ENCODE data around the gene SMIM14. TPM values are rescaled to one million over a fixed set of nuclear protein-coding genes. Genes with fewer than 3 reads are reported as not detected.

Gene SMIM14
- total RNA-seq, 1 donor from 2014 or later = 32.1 TPM

DNA sequence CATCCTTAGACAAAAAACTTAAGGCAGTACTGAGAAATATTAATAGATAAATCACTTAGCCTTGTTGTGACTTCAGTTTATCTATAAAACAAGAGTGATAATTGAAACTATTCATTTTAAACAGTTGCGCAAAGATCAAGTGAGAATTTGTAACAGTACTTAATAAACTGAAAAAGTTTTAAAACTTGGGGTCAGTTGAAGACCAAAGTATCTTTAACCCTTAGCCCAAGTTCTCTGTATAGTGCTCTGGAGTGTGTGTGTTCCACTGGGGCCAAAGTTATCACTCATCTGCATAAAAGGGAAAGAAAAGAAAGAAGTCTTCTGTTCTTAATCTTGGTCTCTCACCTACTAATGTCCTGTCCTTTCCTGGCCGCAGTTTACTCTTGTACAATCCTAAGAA, 11.3 kb downstream of the SMIM14 start:
- TF ChIP-seq, protein P1, sequence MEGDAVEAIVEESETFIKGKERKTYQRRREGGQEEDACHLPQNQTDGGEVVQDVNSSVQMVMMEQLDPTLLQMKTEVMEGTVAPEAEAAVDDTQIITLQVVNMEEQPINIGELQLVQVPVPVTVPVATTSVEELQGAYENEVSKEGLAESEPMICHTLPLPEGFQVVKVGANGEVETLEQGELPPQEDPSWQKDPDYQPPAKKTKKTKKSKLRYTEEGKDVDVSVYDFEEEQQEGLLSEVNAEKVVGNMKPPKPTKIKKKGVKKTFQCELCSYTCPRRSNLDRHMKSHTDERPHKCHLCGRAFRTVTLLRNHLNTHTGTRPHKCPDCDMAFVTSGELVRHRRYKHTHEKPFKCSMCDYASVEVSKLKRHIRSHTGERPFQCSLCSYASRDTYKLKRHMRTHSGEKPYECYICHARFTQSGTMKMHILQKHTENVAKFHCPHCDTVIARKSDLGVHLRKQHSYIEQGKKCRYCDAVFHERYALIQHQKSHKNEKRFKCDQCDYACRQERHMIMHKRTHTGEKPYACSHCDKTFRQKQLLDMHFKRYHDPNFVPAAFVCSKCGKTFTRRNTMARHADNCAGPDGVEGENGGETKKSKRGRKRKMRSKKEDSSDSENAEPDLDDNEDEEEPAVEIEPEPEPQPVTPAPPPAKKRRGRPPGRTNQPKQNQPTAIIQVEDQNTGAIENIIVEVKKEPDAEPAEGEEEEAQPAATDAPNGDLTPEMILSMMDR (conservative IDR thresholded peaks at IDR 0.05) = no peak
- H3K4me3 Mint-ChIP-seq = no peak overlapping the region
- H3K9me3 Mint-ChIP-seq = no peaks in the 10 kb centered on the region
- H3K27ac Mint-ChIP-seq = no peak overlapping the region
- no peak for DNase-seq (ENCODE audit: extremely low spot score, unreplicated experiment)
- no peaks in the 10 kb centered on the region for H3K36me3 Mint-ChIP-seq
- H3K27me3 Mint-ChIP-seq = no peaks in the 10 kb centered on the region
- H3K4me1 Mint-ChIP-seq (ENCODE audit: unreplicated experiment) = no peaks in the 10 kb centered on the region

DNA sequence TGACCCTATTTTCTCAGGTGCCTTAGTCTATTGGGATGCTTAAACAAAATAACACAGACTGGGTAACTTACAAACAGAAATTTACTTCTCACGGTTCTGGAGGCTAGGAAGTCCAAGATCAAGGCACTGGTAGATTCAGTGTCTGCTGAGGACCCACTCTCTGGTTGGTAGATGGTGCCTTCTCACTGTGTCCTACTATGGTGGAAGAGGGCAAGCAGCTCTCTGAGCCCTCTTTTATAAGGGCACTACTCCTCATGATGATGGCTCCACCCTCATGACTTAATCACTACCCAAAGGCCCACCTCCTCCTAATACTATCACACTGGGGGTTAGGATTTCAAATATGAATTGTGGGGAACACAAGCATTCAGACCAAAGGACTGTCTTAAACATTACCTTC, 11.8 kb downstream of the SMIM14 start:
- TF ChIP-seq, protein P1 (conservative IDR thresholded peaks at IDR 0.05) = no peak
- no peaks in the 10 kb centered on the region for H3K27me3 Mint-ChIP-seq
- no peaks in the 10 kb centered on the region for H3K4me1 Mint-ChIP-seq (ENCODE audit: unreplicated experiment)
- no peaks in the 10 kb centered on the region for H3K36me3 Mint-ChIP-seq
- no peak overlapping the region for H3K27ac Mint-ChIP-seq
- H3K4me3 Mint-ChIP-seq = no peak overlapping the region
- no peak for DNase-seq (ENCODE audit: extremely low spot score, unreplicated experiment)
- no peaks in the 10 kb centered on the region for H3K9me3 Mint-ChIP-seq

DNA sequence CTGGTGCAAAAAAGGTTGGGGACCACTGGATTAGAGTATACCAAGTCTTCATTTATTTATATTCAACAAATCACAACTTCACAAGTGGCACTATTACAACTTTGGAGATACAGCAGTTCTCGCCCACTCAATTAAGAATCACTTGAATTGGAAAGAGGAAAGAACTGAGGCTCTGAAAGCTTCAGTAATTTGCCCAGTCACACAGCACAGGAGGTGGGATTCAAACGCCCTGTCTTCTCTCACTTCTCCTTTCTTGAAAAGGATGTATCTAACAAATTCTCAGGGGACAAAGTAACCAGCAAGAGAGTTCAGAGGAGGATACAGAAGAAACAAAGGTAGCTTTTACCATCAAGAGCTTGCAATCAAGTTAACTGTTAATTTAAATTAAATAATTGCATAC, 12.4 kb downstream of the SMIM14 start:
- Mint-ChIP-seq H3K4me1 (ENCODE audit: unreplicated experiment) (peaks cover 3% of the 10 kb centered on the region), H3K9me3 (no peaks in the 10 kb centered on the region), H3K36me3 (no peaks in the 10 kb centered on the region), H3K27me3 (no peaks in the 10 kb centered on the region), H3K27ac (no peak overlapping the region), H3K4me3 (no peak overlapping the region)
- DNase-seq (ENCODE audit: extremely low spot score, unreplicated experiment) = no peak
- TF ChIP-seq, protein P1 (conservative IDR thresholded peaks at IDR 0.05) = no peak

DNA sequence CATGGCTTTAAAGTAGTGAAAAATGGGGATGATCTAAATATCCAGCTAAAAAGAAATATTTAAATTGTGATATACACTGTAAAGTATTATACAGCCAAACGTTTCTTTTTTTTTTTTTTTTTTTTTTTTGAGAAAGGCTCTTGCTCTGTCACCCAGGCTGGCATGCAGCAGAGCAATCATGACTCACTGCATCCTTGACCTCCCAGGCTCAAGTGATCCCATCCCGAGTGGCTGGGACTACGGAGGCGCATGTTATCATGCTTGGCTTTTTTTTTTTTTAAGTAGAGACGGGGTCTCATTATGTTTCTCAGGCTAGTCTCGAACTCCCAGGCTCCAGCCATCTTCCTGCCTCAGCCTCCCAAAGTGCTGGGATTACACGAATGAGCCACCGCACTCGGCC, 17.1 kb downstream of the SMIM14 start:
- Mint-ChIP-seq H3K27ac (peak overlapping the region; percentile 41), H3K27me3 (no peaks in the 10 kb centered on the region), H3K4me3 (no peak overlapping the region), H3K9me3 (no peaks in the 10 kb centered on the region), H3K36me3 (no peaks in the 10 kb centered on the region), H3K4me1 (ENCODE audit: unreplicated experiment) (peaks cover 6% of the 10 kb centered on the region)
- no peak for DNase-seq (ENCODE audit: extremely low spot score, unreplicated experiment)
- TF ChIP-seq, protein P1 (conservative IDR thresholded peaks at IDR 0.05) = no peak

DNA sequence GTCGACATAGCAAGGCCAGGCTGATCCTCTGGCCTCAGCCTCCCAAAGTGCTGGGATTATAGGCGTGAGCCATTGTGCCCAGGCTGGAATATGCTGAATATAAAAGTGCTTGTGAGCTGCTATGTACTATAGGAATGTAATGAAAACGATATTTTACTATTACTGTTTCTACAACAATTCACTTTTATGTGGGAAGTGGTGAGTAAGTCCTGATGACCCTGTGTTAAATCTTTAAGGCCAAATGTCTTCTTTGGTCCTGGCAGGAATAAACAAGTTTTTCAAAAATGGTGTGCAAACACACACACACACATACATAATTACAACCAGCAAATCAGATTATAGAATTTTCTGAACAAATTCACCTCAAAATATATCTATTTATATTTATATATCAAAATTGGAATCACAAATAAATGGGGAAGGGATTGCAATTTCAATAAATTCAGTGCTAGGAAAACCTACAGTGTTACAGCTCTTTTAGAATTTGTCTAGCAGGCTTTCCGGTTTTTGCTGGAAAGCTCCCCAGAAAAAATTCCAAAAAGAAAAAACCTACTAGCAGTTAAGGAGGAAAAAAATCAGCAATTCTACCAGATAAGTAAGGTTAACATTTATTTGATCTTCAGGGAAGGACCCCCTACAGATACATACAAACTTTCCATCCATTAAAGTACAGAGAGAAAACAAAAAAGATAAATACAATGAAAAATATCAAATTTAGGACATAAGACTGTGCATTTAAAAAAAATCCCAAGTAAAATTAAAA, 17.9 kb downstream of the SMIM14 start:
- peaks cover 6% of the 10 kb centered on the region for H3K4me1 Mint-ChIP-seq (ENCODE audit: unreplicated experiment)
- TF ChIP-seq, protein P1 (conservative IDR thresholded peaks at IDR 0.05) = no peak
- H3K27me3 Mint-ChIP-seq = no peaks in the 10 kb centered on the region
- H3K9me3 Mint-ChIP-seq = no peaks in the 10 kb centered on the region
- H3K27ac Mint-ChIP-seq = peak overlapping the region; percentile 41
- H3K36me3 Mint-ChIP-seq = no peaks in the 10 kb centered on the region
- H3K4me3 Mint-ChIP-seq = no peak overlapping the region
- DNase-seq (ENCODE audit: extremely low spot score, unreplicated experiment) = no peak
